GM12878 (cell line): ENCODE data around the gene NT5E. TPM values are rescaled to one million over a fixed set of nuclear protein-coding genes. Genes with fewer than 3 reads are reported as not detected.

Source experiments
- ATAC-seq: fragments of 200-7000 bp; cut with Tn5 transposase; 3 replicates; pipeline ENCODE4 v1.9.1; 2020; ENCODE audit warnings: mild to moderate bottlenecking, moderate library complexity
- BruUV-seq: library from RNA; stranded (reverse); fragments of 400-500 nt; replicated peaks from 2 replicates; lab custom pipeline; 2021; lab: Mats Ljungman, UMichigan
- CTCF ChIA-PET: fragments of 300-600 bp; sonication (Branson Sonifier 250); formaldehyde crosslinking; extraction: SDS; loops from one replicate; lab custom pipeline; 2021; ENCODE audit warnings: inconsistent platforms; lab: Yijun Ruan, JAX
- POLR2A ChIA-PET: fragments of 350-600 bp; formaldehyde crosslinking; extraction: SDS; loops from one replicate; lab custom pipeline; 2021; ENCODE audit warnings: inconsistent platforms; lab: Charles Lee
- RAD21 ChIA-PET: fragments of 300-600 bp; sonication (Branson Sonifier 250); formaldehyde crosslinking; loops from one replicate; lab custom pipeline; 2023; ENCODE audit warnings: antibody characterized with exemption; ENCODE audit not compliant: unreplicated experiment; lab: Charles Lee
- SMC1A ChIA-PET: fragments of 300-600 bp; sonication (Branson Sonifier 250); formaldehyde crosslinking; loops from one replicate; lab custom pipeline; 2023; ENCODE audit not compliant: unreplicated experiment, uncharacterized antibody; lab: Charles Lee
- DNase-seq: peaks from one replicate; pipeline ENCODE4 v3.0.0-alpha.2; 2011; ENCODE audit warnings: low read depth, low spot score
- FAIRE-seq: peaks from 3 replicates; lab custom pipeline; 2011; peaks lifted over from hg19 to GRCh38; lab: Jason Lieb, UNC
- H2AFZ ChIP-seq: 2 replicates; pipeline ENCODE4 v1.6.0; 2011; ENCODE audit warnings: low read depth, low read length, control low read depth; ENCODE audit not compliant: control insufficient read depth
- H3K27ac ChIP-seq: 2 replicates; pipeline ENCODE4 v1.5.1; 2011; ENCODE audit warnings: control low read depth; ENCODE audit not compliant: control insufficient read depth, insufficient read depth
- H3K27me3 ChIP-seq, 2 experiments: replicated peaks in 1 of 2; 2 replicates each; pipeline versions ENCODE4 v1.6.0 to v1.6.1; 2011; ENCODE audit warnings: low read length in 1 of 2; ENCODE audit not compliant: control insufficient read depth in 2 of 2, insufficient read depth in 2 of 2
- H3K36me3 ChIP-seq, 2 experiments: 2 replicates each; pipeline ENCODE4 v1.5.1; 2011; ENCODE audit warnings: low read length in 1 of 2; ENCODE audit not compliant: control insufficient read depth in 2 of 2, insufficient read depth in 2 of 2
- H3K4me1 ChIP-seq: 2 replicates; pipeline ENCODE4 v1.6.1; 2011; ENCODE audit warnings: mild to moderate bottlenecking, low read length, moderate library complexity, mixed read lengths; ENCODE audit not compliant: control insufficient read depth, insufficient read depth
- H3K4me2 ChIP-seq: 2 replicates; pipeline ENCODE4 v1.6.0; 2011; ENCODE audit warnings: control low read depth; ENCODE audit not compliant: control insufficient read depth, insufficient read depth
- H3K4me3 ChIP-seq: fragments of 200-600 bp; sonication (generic); 2 replicates; pipeline ENCODE4 v1.5.1; 2016
- H3K79me2 ChIP-seq: 2 replicates; pipeline ENCODE4 v1.6.0; 2011; ENCODE audit warnings: low read length; ENCODE audit not compliant: control insufficient read depth, insufficient read depth
- H3K9ac ChIP-seq: 2 replicates; pipeline ENCODE4 v1.8.0; 2011; ENCODE audit warnings: low read length, control low read depth, mixed read lengths; ENCODE audit not compliant: control insufficient read depth, insufficient read depth
- H3K9me3 ChIP-seq: replicated peaks from 3 replicates; pipeline ENCODE4 v1.5.1; 2011; ENCODE audit warnings: mild to moderate bottlenecking, low read length; ENCODE audit not compliant: control insufficient read depth, insufficient read depth
- H4K20me1 ChIP-seq: 2 replicates; pipeline ENCODE4 v1.6.0; 2011; ENCODE audit not compliant: control insufficient read depth, insufficient read depth
- ATF7 ChIP-seq: fragments of 450-650 bp; IDR thresholded peaks from 2 replicates; pipeline ENCODE4 v1.6.1; 2016; ENCODE audit warnings: low read depth, mild to moderate bottlenecking
- CHD4 ChIP-seq: fragments of 200-600 bp; sonication (generic); IDR thresholded peaks from 2 replicates; pipeline ENCODE4 v1.6.1; 2016; ENCODE audit warnings: mild to moderate bottlenecking
- CREM ChIP-seq: IDR thresholded peaks from 2 replicates; pipeline ENCODE4 v1.6.1; 2014; ENCODE audit warnings: antibody characterized with exemption, low read depth
- HSF1 ChIP-seq: fragments of 150-350 bp; IDR thresholded peaks from 2 replicates; pipeline ENCODE4 v1.6.1; 2014; ENCODE audit warnings: mild to moderate bottlenecking, low read depth, low read length
- JUND ChIP-seq: IDR thresholded peaks from 2 replicates; pipeline ENCODE4 v1.6.1; 2012; ENCODE audit warnings: low read depth, mild to moderate bottlenecking, low read length, improper control_type of control experiment, moderate library complexity
- SREBF1 ChIP-seq: IDR thresholded peaks from 2 replicates; pipeline ENCODE4 v1.6.1; 2012; ENCODE audit warnings: mild to moderate bottlenecking, low read length
- STAT3 ChIP-seq: IDR thresholded peaks from 2 replicates; pipeline ENCODE4 v1.6.1; 2011; ENCODE audit warnings: low read depth, low read length, improper control_type of control experiment
- SUZ12 ChIP-seq: fragments of 200-600 bp; sonication (generic); IDR thresholded peaks from one replicate; pipeline ENCODE4 v1.6.1; 2018; ENCODE audit warnings: antibody characterized with exemption, mild to moderate bottlenecking; ENCODE audit not compliant: unreplicated experiment
- USF1 ChIP-seq: IDR thresholded peaks from 2 replicates; pipeline ENCODE4 v1.6.1; 2011; ENCODE audit warnings: borderline replicate concordance, low read depth, mild to moderate bottlenecking, moderate library complexity, mixed read lengths, low read length; ENCODE audit not compliant: insufficient read depth; ENCODE audit errors: extremely low read length
- WRNIP1 ChIP-seq: IDR thresholded peaks from 2 replicates; pipeline ENCODE4 v1.6.1; 2011; ENCODE audit warnings: low read depth, low read length, improper control_type of control experiment, borderline replicate concordance
- WGBS: methylation state at CpG from one replicate; pipeline ENCODE4 v1.1.6; 2016; ENCODE audit warnings: low lambda C conversion rate; ENCODE audit not compliant: insufficient replicate concordance, insufficient coverage; ENCODE audit errors: missing lambda C conversion rate; 5-methylcytosine and 5-hydroxymethylcytosine counted together
- in situ Hi-C: fragments of 300-500 bp; cut with MboI; formaldehyde crosslinking; loops from 9 replicates; pipeline ENCODE4 v1.14.3; 2018; ENCODE audit warnings: mixed read lengths
- intact Hi-C: fragments of 100-400 bp; cut with micrococcal nuclease; formaldehyde crosslinking; loops from one replicate; pipeline ENCODE4 v1.14.2; 2022; ENCODE audit not compliant: unreplicated experiment
- polyA plus RNA-seq, 11 experiments: library from polyadenylated mRNA; depleted of rRNA in 4 of 11; unstranded in 6 of 11; stranded (reverse) in 5 of 11; fragments of >200 nt; fragmentation: Nextera tagmentation in 4 of 11; fragmentation: Illumina TruSeq in 1 of 11; extraction: Ambion mirVana in 4 of 11; extraction: Trizol in 1 of 11; gene quantifications; 1 replicate in 1 of 11; 2 replicates in 10 of 11; pipeline versions ENCODE4 v1.2.1 to v1.2.3, GENCODE V29; 2011 to 2016; ENCODE audit warnings: inconsistent platforms in 2 of 11, missing spikeins in 2 of 11, low read depth in 1 of 11
- total RNA-seq, 4 experiments: library from RNA; depleted of rRNA in 3 of 4; stranded (reverse); fragments of >200 nt in 3 of 4; fragmentation: Illumina TruSeq in 1 of 4; extraction: Trizol in 1 of 4; gene quantifications; 2 replicates each; pipeline versions ENCODE4 v1.2.1 to v1.2.3, GENCODE V29; 2013 to 2021
- TF ChIP-seq, protein P1 (sequence below): fragments of 450-650 bp; IDR thresholded peaks from 2 replicates; pipeline ENCODE4 v1.6.1; 2017; ENCODE audit warnings: antibody characterized with exemption, mild to moderate bottlenecking, moderate library complexity
- TF ChIP-seq, protein P2 (sequence below): IDR thresholded peaks from 2 replicates; pipeline ENCODE4 v1.6.1; 2011; ENCODE audit warnings: low read depth, low read length, improper control_type of control experiment, borderline replicate concordance
- TF ChIP-seq, protein P3 (sequence below): fragments of 450-650 bp; formaldehyde crosslinking; IDR thresholded peaks from 2 replicates; pipeline ENCODE4 v1.5.0; 2022; ENCODE audit warnings: mild to moderate bottlenecking, missing genetic modification characterization

NT5E gene
- total and polyA plus RNA-seq, 10 of the 15 experiments (the other 5 are each of a cell fraction or from before 2014, with no cell fraction given), result 1.9 to 9.7 (median 7.3) TPM

DNA sequence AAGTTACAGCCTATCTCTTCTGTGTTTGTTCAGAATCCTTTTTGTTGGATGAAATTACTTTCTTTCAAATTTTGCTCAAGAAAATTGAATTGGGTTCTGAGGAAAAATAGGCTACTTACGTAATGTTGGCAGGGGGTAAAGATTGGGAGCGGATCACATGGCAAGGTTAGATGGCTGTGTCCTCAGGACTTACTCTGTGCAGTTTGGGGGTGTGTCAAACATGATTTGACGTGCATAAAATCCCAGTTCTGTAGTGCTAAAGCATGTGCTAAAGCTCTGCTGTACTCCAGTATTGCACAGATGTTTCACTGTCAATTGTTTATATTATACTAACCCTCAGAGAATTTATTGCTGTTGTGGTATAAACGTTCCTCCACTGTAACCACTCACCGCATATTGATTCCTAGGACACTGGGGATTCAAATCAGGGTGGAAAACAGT, 2.6 kb downstream of the NT5E start:
- H3K27ac ChIP-seq, result no peak overlapping the region; the same call in 1 of the 2 replicates
- no peak for ATAC-seq
- DNase-seq, result no peak
- intact Hi-C loops, result loop anchor here (5.0 kb wide), 1 partner anchor 225 kb away; no protein-coding TSS in a partner anchor
- POLR2A ChIA-PET, result interaction anchor here (1.4 to 5.4 kb wide), 4 partner anchors 9 to 226 kb away, joined by 3 to 64 read pairs (median 38); no protein-coding TSS in a partner anchor
- no peak for FAIRE-seq
- peak overlapping the region; percentile 7 for H3K9ac ChIP-seq
- in situ Hi-C loops, result no loop called here
- H4K20me1 ChIP-seq, result no peaks in the 10 kb centered on the region
- no peaks in the 10 kb centered on the region for H3K36me3 ChIP-seq
- no TSS peak for BruUV-seq
- no peaks in the 10 kb centered on the region for H3K27me3 ChIP-seq
- CTCF ChIA-PET, result interaction anchor here (0.9 to 13.2 kb wide), 10 partner anchors 8 to 100 kb away, joined by 3 to 188 read pairs (median 4); no protein-coding TSS in a partner anchor
- H3K4me2 ChIP-seq, result peak overlapping the region; percentile 56
- RAD21 ChIA-PET, result interaction anchor here (1.0 to 8.9 kb wide), 6 partner anchors 9 to 52 kb away, joined by 3 to 80 read pairs (median 28); no protein-coding TSS in a partner anchor
- H2AFZ ChIP-seq, result no peak overlapping the region
- SMC1A ChIA-PET, result interaction anchor here (1.0 to 12.9 kb wide), 8 partner anchors 9 to 97 kb away, joined by 3 to 138 read pairs (median 18); no protein-coding TSS in a partner anchor
- no peaks in the 10 kb centered on the region for H3K9me3 ChIP-seq
- peaks cover 23% of the 10 kb centered on the region for H3K4me1 ChIP-seq
- H3K4me3 ChIP-seq, result peak overlapping the region; percentile 83; the same call in 1 of the 2 replicates
- 68% methylated on average over 5 of the region's 5 CpGs for WGBS
- H3K79me2 ChIP-seq, result peaks cover 39% of the 10 kb centered on the region
- TF ChIP-seq STAT3 (no peak), JUND (no peak), WRNIP1 (no peak), SREBF1 (no peak), SUZ12 (no peak), CHD4 (no peak), CREM (no peak), ATF7 (no peak), HSF1 (no peak), USF1 (no peak)
- TF ChIP-seq, protein P1, sequence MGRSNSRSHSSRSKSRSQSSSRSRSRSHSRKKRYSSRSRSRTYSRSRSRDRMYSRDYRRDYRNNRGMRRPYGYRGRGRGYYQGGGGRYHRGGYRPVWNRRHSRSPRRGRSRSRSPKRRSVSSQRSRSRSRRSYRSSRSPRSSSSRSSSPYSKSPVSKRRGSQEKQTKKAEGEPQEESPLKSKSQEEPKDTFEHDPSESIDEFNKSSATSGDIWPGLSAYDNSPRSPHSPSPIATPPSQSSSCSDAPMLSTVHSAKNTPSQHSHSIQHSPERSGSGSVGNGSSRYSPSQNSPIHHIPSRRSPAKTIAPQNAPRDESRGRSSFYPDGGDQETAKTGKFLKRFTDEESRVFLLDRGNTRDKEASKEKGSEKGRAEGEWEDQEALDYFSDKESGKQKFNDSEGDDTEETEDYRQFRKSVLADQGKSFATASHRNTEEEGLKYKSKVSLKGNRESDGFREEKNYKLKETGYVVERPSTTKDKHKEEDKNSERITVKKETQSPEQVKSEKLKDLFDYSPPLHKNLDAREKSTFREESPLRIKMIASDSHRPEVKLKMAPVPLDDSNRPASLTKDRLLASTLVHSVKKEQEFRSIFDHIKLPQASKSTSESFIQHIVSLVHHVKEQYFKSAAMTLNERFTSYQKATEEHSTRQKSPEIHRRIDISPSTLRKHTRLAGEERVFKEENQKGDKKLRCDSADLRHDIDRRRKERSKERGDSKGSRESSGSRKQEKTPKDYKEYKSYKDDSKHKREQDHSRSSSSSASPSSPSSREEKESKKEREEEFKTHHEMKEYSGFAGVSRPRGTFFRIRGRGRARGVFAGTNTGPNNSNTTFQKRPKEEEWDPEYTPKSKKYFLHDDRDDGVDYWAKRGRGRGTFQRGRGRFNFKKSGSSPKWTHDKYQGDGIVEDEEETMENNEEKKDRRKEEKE, result no peak
- TF ChIP-seq, protein P2, sequence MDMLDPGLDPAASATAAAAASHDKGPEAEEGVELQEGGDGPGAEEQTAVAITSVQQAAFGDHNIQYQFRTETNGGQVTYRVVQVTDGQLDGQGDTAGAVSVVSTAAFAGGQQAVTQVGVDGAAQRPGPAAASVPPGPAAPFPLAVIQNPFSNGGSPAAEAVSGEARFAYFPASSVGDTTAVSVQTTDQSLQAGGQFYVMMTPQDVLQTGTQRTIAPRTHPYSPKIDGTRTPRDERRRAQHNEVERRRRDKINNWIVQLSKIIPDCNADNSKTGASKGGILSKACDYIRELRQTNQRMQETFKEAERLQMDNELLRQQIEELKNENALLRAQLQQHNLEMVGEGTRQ, result no peak
- TF ChIP-seq, protein P3, sequence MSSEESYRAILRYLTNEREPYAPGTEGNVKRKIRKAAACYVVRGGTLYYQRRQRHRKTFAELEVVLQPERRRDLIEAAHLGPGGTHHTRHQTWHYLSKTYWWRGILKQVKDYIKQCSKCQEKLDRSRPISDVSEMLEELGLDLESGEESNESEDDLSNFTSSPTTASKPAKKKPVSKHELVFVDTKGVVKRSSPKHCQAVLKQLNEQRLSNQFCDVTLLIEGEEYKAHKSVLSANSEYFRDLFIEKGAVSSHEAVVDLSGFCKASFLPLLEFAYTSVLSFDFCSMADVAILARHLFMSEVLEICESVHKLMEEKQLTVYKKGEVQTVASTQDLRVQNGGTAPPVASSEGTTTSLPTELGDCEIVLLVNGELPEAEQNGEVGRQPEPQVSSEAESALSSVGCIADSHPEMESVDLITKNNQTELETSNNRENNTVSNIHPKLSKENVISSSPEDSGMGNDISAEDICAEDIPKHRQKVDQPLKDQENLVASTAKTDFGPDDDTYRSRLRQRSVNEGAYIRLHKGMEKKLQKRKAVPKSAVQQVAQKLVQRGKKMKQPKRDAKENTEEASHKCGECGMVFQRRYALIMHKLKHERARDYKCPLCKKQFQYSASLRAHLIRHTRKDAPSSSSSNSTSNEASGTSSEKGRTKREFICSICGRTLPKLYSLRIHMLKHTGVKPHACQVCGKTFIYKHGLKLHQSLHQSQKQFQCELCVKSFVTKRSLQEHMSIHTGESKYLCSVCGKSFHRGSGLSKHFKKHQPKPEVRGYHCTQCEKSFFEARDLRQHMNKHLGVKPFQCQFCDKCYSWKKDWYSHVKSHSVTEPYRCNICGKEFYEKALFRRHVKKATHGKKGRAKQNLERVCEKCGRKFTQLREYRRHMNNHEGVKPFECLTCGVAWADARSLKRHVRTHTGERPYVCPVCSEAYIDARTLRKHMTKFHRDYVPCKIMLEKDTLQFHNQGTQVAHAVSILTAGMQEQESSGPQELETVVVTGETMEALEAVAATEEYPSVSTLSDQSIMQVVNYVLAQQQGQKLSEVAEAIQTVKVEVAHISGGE, result no peak
